GM21619 (cell line): ENCODE results near the gene NARS2.
A peak's percentile ranks its signal among the peaks of the same experiment; 100 is the strongest.
"Not testable (repeated sequence)": the region's sequence is repeated elsewhere in the genome, so short reads cannot be mapped to it uniquely, and the experiment has no call there.

Experiments used
- ATAC-seq: cut with Tn5 transposase; IDR thresholded peaks from one replicate; pipeline ENCODE4 v1.9.1; 2021; ENCODE audit not compliant: unreplicated experiment

Gene NARS2

GRCh38 chr11:78577495-78577894, 2.8 kb upstream of the NARS2 start:
- ATAC-seq = no peak

- no peak for ATAC-seq
Measured at GRCh38 chr11:78576549-78577097, 2.0 kb upstream of the NARS2 start.

GRCh38 chr11:78575478-78575877, 814 bp upstream of the NARS2 start:
- ATAC-seq = no peak

GRCh38 chr11:78573681-78574080, 983 bp downstream of the NARS2 start:
- ATAC-seq = no peak

GRCh38 chr11:78573271-78573670, 1.4 kb downstream of the NARS2 start:
- ATAC-seq = no peak

GRCh38 chr11:78572394-78572793, 2.3 kb downstream of the NARS2 start:
- no peak for ATAC-seq

GRCh38 chr11:78570031-78570430, 4.6 kb downstream of the NARS2 start:
- no peak for ATAC-seq

- ATAC-seq = no peak
Measured at GRCh38 chr11:78567209-78567608, 7.5 kb downstream of the NARS2 start.

- peak; percentile 51 for ATAC-seq
Measured at GRCh38 chr11:78564490-78565467, 9.9 kb downstream of the NARS2 start.

- peak; percentile 31 for ATAC-seq
Measured at GRCh38 chr11:78564037-78564436, 10.6 kb downstream of the NARS2 start.

GRCh38 chr11:78563090-78563489, 11.6 kb downstream of the NARS2 start:
- ATAC-seq = not testable (repeated sequence)

GRCh38 chr11:78562398-78562797, 12.3 kb downstream of the NARS2 start:
- ATAC-seq = no peak

GRCh38 chr11:78560826-78561484, 13.7 kb downstream of the NARS2 start:
- ATAC-seq = no peak

GRCh38 chr11:78560153-78560552, 14.5 kb downstream of the NARS2 start:
- ATAC-seq = no peak

- ATAC-seq = no peak
Measured at GRCh38 chr11:78557236-78557635, 17.4 kb downstream of the NARS2 start.

GRCh38 chr11:78555592-78555991, 19.1 kb downstream of the NARS2 start:
- no peak for ATAC-seq

GRCh38 chr11:78552881-78553280, 21.8 kb downstream of the NARS2 start:
- ATAC-seq = no peak

GRCh38 chr11:78552139-78552538, 22.5 kb downstream of the NARS2 start:
- not testable (repeated sequence) for ATAC-seq

GRCh38 chr11:78551066-78551465, 23.6 kb downstream of the NARS2 start:
- ATAC-seq = no peak

- no peak for ATAC-seq
Measured at GRCh38 chr11:78549624-78550409, 24.8 kb downstream of the NARS2 start.
